ENCODE results near the gene NFIB.

DNA sequence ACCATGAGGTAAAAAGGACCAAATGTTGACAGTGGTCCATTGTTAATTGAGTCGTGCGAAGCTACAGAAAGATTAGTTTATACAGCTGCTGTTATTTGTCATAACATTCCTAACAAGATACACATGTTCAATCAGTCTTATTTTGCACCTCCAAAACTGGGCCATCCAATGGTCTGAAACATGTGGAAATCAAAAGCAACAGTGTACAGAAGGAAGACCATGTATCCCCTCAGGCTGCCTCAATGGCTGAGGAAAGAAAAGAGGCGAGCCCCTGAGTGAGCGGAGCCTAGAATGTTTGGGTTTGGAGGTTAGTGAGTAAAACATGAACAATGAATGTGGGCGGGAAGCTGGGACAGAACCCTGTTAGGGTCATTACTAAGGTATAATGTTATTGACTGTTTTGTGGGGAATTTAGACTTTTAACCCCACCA, 35.6 kb downstream of the NFIB start:
- TF ChIP-seq, protein P1, sequence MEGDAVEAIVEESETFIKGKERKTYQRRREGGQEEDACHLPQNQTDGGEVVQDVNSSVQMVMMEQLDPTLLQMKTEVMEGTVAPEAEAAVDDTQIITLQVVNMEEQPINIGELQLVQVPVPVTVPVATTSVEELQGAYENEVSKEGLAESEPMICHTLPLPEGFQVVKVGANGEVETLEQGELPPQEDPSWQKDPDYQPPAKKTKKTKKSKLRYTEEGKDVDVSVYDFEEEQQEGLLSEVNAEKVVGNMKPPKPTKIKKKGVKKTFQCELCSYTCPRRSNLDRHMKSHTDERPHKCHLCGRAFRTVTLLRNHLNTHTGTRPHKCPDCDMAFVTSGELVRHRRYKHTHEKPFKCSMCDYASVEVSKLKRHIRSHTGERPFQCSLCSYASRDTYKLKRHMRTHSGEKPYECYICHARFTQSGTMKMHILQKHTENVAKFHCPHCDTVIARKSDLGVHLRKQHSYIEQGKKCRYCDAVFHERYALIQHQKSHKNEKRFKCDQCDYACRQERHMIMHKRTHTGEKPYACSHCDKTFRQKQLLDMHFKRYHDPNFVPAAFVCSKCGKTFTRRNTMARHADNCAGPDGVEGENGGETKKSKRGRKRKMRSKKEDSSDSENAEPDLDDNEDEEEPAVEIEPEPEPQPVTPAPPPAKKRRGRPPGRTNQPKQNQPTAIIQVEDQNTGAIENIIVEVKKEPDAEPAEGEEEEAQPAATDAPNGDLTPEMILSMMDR (IDR thresholded peaks at IDR 0.05), result no peak
- TF ChIP-seq POLR2A (IDR thresholded peaks at IDR 0.05) (no peak), EP300 (IDR thresholded peaks at IDR 0.05) (no peak), POLR2AphosphoS5 (IDR thresholded peaks at IDR 0.05) (no peak)

Data from stomach (tissue), 4 donors.